ENCODE results near the gene SPHK2. TPM values are rescaled to one million over a fixed set of nuclear protein-coding genes. Genes with fewer than 3 reads are reported as not detected.

SPHK2 gene
- total and polyA plus RNA-seq, 12 donors, result 4.3 to 29.9 (median 16.8) TPM

DNA sequence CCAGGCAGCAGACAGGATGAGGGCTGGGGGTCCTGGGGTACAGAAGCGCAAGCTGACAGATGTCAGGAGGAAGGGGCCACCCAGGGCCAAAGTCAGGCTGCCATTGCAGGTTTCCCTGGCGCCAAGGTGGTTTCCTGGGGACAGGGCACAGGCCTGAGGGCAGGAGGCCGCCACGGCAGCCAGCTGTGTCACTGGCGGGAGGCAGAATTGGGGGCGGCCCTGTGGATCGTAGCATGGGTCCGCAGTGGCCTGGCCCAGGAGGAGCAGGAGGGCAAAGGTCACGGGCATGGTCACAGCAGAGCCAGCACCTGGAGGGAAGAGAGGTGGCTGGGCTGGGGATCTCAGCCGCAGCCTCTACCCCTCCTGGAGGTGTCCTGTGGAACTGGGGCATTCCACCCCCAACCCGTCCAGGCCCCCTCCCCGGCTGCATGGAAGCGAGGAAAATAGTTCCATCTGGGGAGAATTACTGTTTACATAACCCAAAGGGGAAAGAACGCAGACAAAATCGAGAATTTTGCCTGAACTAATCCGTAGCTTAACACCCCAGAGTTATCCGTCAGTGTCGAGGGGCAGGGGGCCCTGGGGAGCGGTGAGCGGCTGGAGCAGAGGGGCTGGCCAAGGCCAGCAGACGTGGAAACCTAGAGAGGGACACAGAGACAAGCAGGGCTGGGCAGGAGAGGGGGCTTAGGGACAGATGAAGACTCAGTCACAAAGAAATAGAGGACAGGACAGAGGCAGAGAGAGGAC, 51.6 kb downstream of the SPHK2 start:
- H3K4me3 ChIP-seq, result no peak overlapping the region
- H3K27me3 ChIP-seq, result no peaks in the 10 kb centered on the region
- intact Hi-C loops (cut with DNase I), result loop anchor here (10.0 kb wide), 3 partner anchors 64 to 174 kb away; no protein-coding TSS in a partner anchor
- no peaks in the 10 kb centered on the region for H3K36me3 ChIP-seq (replicated peaks in 1 of 2)
- WGBS, 4 donors, result 62 to 88% (median 80%) methylated on average over 12 to 21 of the region's 21 CpGs
- peaks cover 0 to 9% of the 10 kb centered on the region in 2 donors for H3K4me1 ChIP-seq (replicated peaks in 1 of 2)
- DNase-seq, result no peak
- no peaks in the 10 kb centered on the region for H3K9me3 ChIP-seq (replicated peaks in 1 of 3)
- no peak overlapping the region for H3K27ac ChIP-seq
- TF ChIP-seq, protein P1, sequence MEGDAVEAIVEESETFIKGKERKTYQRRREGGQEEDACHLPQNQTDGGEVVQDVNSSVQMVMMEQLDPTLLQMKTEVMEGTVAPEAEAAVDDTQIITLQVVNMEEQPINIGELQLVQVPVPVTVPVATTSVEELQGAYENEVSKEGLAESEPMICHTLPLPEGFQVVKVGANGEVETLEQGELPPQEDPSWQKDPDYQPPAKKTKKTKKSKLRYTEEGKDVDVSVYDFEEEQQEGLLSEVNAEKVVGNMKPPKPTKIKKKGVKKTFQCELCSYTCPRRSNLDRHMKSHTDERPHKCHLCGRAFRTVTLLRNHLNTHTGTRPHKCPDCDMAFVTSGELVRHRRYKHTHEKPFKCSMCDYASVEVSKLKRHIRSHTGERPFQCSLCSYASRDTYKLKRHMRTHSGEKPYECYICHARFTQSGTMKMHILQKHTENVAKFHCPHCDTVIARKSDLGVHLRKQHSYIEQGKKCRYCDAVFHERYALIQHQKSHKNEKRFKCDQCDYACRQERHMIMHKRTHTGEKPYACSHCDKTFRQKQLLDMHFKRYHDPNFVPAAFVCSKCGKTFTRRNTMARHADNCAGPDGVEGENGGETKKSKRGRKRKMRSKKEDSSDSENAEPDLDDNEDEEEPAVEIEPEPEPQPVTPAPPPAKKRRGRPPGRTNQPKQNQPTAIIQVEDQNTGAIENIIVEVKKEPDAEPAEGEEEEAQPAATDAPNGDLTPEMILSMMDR (IDR thresholded peaks at IDR 0.05), result no peak
- TF ChIP-seq POLR2A (IDR thresholded peaks at IDR 0.05), result no peak

DNA sequence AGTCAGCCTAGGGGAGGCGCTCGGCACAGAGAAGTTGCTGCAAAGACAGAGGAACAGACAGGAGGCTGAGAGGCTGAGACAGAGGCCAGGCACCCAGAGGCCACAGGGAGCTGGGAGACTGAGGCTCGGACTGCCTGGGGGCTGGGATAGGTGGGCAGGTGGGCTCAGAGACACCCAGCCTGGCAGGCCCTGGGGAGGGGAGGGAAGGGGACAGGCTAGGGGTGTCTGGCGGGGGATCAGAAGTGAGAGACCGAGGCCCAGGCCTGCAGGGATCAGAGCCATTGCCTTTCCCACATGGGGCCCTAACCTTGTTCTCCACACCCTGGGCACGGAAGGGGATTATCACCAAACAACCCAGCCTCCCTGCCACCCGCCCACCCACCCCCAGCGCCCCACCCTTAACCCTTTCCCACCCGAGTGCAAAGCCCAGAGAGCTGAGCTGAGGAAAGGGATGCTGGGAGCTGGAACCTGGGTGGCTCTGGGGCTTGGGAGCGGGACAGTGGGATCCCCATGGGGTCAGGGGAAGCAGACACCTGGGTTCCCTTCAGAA, 52.2 kb downstream of the SPHK2 start:
- DNase-seq, result no peak
- Histone ChIP-seq H3K27ac (no peak overlapping the region), H3K4me3 (no peak overlapping the region), H3K4me1 (replicated peaks in 1 of 2) (peaks cover 0 to 9% of the 10 kb centered on the region in 2 donors), H3K27me3 (no peaks in the 10 kb centered on the region), H3K9me3 (replicated peaks in 1 of 3) (no peaks in the 10 kb centered on the region), H3K36me3 (replicated peaks in 1 of 2) (no peaks in the 10 kb centered on the region)
- 78 to 84% (median 80%) methylated on average over 6 to 10 of the region's 10 CpGs for WGBS, 4 donors
- intact Hi-C loops (cut with DNase I), result loop anchor here (10.0 kb wide), 3 partner anchors 63 to 173 kb away; no protein-coding TSS in a partner anchor
- TF ChIP-seq POLR2A (IDR thresholded peaks at IDR 0.05), result no peak
- TF ChIP-seq, protein P1 (IDR thresholded peaks at IDR 0.05), result no peak

DNA sequence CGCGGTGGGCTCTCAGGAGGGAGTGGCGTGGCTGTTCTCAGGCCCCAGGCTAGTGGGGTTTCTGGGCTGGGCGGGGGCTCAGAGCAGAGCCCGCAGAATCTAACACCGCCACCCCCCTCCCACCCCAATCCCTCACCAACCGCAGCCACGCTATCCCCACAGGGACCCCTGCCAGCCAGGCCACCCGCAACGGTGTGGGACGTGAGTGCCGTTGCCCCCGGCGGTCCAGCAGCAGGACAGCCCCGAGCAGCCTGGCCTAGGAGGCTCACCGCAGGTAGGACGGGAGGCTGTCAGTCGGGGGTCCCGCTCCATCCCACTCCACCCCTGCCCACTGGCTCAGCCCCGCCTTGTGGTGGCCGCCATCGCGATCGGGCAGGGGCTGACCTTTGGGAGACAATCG, 53.7 kb downstream of the SPHK2 start, which contains the start of gene NTN5:
Gene NTN5, minus strand, starts transcription at position 24 of the 400 bp plus-strand sequence. CDS start 2,031 bp downstream, outside the sequence.
- intact Hi-C loops (cut with DNase I), result loop anchor here (10.0 kb wide), 3 partner anchors 62 to 172 kb away; no protein-coding TSS in a partner anchor
- DNase-seq, result no peak
- H3K27ac ChIP-seq, result no peak within 1 kb of the TSS
- H3K36me3 ChIP-seq (replicated peaks in 1 of 2), result no peaks in the 10 kb centered on the region
- H3K4me3 ChIP-seq, result no peak within 1 kb of the TSS
- H3K9me3 ChIP-seq (replicated peaks in 1 of 3), result no peaks in the 10 kb centered on the region
- H3K4me1 ChIP-seq (replicated peaks in 1 of 2), result peaks cover 0 to 9% of the 10 kb centered on the region in 2 donors
- TF ChIP-seq, protein P1 (IDR thresholded peaks at IDR 0.05), result no peak
- TF ChIP-seq POLR2A (IDR thresholded peaks at IDR 0.05), result no peak
- no peaks in the 10 kb centered on the region for H3K27me3 ChIP-seq
- 78 to 97% (median 83%) methylated on average over 5 to 25 of the region's 25 CpGs for WGBS, 4 donors

DNA sequence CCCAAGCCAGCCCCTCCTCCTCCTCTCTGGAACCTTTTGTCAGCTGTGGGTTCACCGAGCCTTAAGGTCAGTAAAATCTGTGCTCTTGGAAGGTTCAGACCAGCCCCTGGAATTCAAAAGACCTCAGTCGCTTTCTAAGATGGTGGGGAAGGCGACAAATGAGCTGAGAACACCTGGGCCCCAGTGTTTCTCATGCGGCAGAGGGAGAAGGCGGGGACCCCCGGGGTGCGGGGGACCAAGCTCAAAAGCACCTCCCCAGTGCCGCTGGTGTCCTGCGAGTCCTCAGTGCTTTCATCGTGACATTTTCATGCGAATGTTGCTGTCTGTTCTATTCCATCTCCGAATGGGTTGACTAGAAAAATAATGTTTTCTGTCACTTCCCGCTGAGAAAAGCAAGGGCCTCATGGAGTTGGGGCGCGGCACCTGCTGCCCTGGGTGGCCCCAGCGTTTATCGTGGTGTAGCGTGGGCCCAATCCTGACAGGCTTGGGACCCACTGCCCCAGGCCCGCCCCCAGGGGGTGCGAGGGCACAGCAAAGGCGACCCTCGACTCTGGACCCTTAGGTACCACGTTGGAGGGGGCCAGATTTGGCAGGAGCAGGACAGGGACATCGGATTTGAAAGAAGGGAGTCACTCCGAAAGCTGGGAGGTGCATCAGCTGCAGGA, 54.3 kb downstream of the SPHK2 start:
- Histone ChIP-seq H3K4me3 (no peak overlapping the region), H3K4me1 (replicated peaks in 1 of 2) (peaks cover 0 to 9% of the 10 kb centered on the region in 2 donors), H3K9me3 (replicated peaks in 1 of 3) (no peaks in the 10 kb centered on the region), H3K27ac (no peak overlapping the region), H3K36me3 (replicated peaks in 1 of 2) (no peaks in the 10 kb centered on the region), H3K27me3 (no peaks in the 10 kb centered on the region)
- TF ChIP-seq, protein P1 (IDR thresholded peaks at IDR 0.05), result no peak
- TF ChIP-seq POLR2A (IDR thresholded peaks at IDR 0.05), result no peak
- intact Hi-C loops (cut with DNase I), result loop anchor here (10.0 kb wide), 3 partner anchors 61 to 171 kb away; no protein-coding TSS in a partner anchor
- no peak for DNase-seq
- WGBS, 4 donors, result 81 to 83% (median 82%) methylated on average over 24 to 25 of the region's 25 CpGs

Measured in adrenal gland (tissue), 12 donors.